HG03575 (cell line): ENCODE results near the gene DCHS2.

Source experiments
- ATAC-seq: cut with Tn5 transposase; IDR thresholded peaks from one replicate; pipeline ENCODE4 v1.9.1; 2021; ENCODE audit not compliant: unreplicated experiment, insufficient number of reproducible peaks, low FRiP score; ENCODE audit errors: extremely low read depth

Gene DCHS2

GRCh38 chr4:154462081-154462810, 29.4 kb downstream of the DCHS2 start:
- no peak for ATAC-seq

GRCh38 chr4:154457471-154457870, 34.1 kb downstream of the DCHS2 start:
- no peak for ATAC-seq

- ATAC-seq: no peak
These were observed 34.7 kb downstream of the DCHS2 start for GRCh38 chr4:154456889-154457288.

- ATAC-seq: no peak
These were observed 35.4 kb downstream of the DCHS2 start for GRCh38 chr4:154456240-154456639.

- no peak for ATAC-seq
These were observed 36.5 kb downstream of the DCHS2 start for GRCh38 chr4:154455111-154455510.

- no peak for ATAC-seq
These were observed 36.9 kb downstream of the DCHS2 start for GRCh38 chr4:154454710-154455109.

- ATAC-seq: no peak
These were observed 38.7 kb downstream of the DCHS2 start for GRCh38 chr4:154452798-154453346.

GRCh38 chr4:154450966-154451365, 40.6 kb downstream of the DCHS2 start:
- ATAC-seq: no peak

GRCh38 chr4:154444958-154445357, 46.6 kb downstream of the DCHS2 start:
- ATAC-seq: no peak

- ATAC-seq: no peak
These were observed 49.6 kb downstream of the DCHS2 start for GRCh38 chr4:154441982-154442381.

- no peak for ATAC-seq
These were observed 50.5 kb downstream of the DCHS2 start for GRCh38 chr4:154441124-154441523.

- ATAC-seq: no peak
These were observed 52.4 kb downstream of the DCHS2 start for GRCh38 chr4:154439224-154439623.

GRCh38 chr4:154435895-154436294, 55.7 kb downstream of the DCHS2 start:
- no peak for ATAC-seq

GRCh38 chr4:154433543-154433942, 58.1 kb downstream of the DCHS2 start:
- no peak for ATAC-seq

GRCh38 chr4:154429176-154429575, 62.4 kb downstream of the DCHS2 start:
- ATAC-seq: no peak

GRCh38 chr4:154427149-154427548, 64.5 kb downstream of the DCHS2 start:
- no peak for ATAC-seq

- ATAC-seq: no peak
These were observed 66.1 kb downstream of the DCHS2 start for GRCh38 chr4:154425514-154425913.

- ATAC-seq: no peak
These were observed 66.7 kb downstream of the DCHS2 start for GRCh38 chr4:154424810-154425484.

- no peak for ATAC-seq
These were observed 69.4 kb downstream of the DCHS2 start for GRCh38 chr4:154422152-154422551.

- ATAC-seq: peak; percentile 54
These were observed 70.0 kb downstream of the DCHS2 start for GRCh38 chr4:154421618-154422017.

- no peak for ATAC-seq
These were observed 74.3 kb downstream of the DCHS2 start for GRCh38 chr4:154417373-154417673.
